ENCODE measurements around the gene HOXA5.

The HOXA5 gene

GRCh38 chr7:27160546-27161213 is 17.2 kb upstream of the HOXA5 start:
- H3K27ac ChIP-seq (ENCODE audit: poor library complexity, severe bottlenecking), result peak overlapping the region; percentile 93
- H3K36me3 ChIP-seq (ENCODE audit: low read depth), result peaks cover 18% of the 10 kb centered on the region
- no peaks in the 10 kb centered on the region for H3K9me3 ChIP-seq (ENCODE audit: severe bottlenecking)
- ATAC-seq (ENCODE audit: low read depth), result peak; percentile 11
- peak; percentile 98 for TF ChIP-seq CTCF (IDR thresholded peaks at IDR 0.05; ENCODE audit: poor library complexity, severe bottlenecking)
- H3K27me3 ChIP-seq (ENCODE audit: insufficient read depth, poor library complexity, severe bottlenecking), result no peaks in the 10 kb centered on the region
- H3K4me1 ChIP-seq (ENCODE audit: insufficient read depth, poor library complexity, severe bottlenecking), result peaks cover 4% of the 10 kb centered on the region
- peak overlapping the region; percentile 44 for H3K4me3 ChIP-seq (ENCODE audit: severe bottlenecking)
- peak; percentile 87 for DNase-seq (ENCODE audit: low spot score)

GRCh38 chr7:27160145-27160545 is 16.7 kb upstream of the HOXA5 start:
- TF ChIP-seq CTCF (IDR thresholded peaks at IDR 0.05; ENCODE audit: poor library complexity, severe bottlenecking), result no peak
- ATAC-seq (ENCODE audit: low read depth) (no peak; the same call in 2 of the 3 replicates), DNase-seq (ENCODE audit: low spot score) (peak; percentile 52)
- Histone ChIP-seq H3K27ac (ENCODE audit: poor library complexity, severe bottlenecking) (peak overlapping the region; percentile 93), H3K9me3 (ENCODE audit: severe bottlenecking) (no peaks in the 10 kb centered on the region), H3K27me3 (ENCODE audit: insufficient read depth, poor library complexity, severe bottlenecking) (no peaks in the 10 kb centered on the region), H3K4me1 (ENCODE audit: insufficient read depth, poor library complexity, severe bottlenecking) (peaks cover 4% of the 10 kb centered on the region), H3K36me3 (ENCODE audit: low read depth) (peaks cover 18% of the 10 kb centered on the region), H3K4me3 (ENCODE audit: severe bottlenecking) (peak overlapping the region; percentile 44)

- H3K27me3 ChIP-seq (ENCODE audit: insufficient read depth, poor library complexity, severe bottlenecking), result no peaks in the 10 kb centered on the region
- DNase-seq (ENCODE audit: low spot score), result peak; percentile 40
These were observed 16.0 kb upstream of the HOXA5 start for GRCh38 chr7:27159266-27160144.

DNA sequence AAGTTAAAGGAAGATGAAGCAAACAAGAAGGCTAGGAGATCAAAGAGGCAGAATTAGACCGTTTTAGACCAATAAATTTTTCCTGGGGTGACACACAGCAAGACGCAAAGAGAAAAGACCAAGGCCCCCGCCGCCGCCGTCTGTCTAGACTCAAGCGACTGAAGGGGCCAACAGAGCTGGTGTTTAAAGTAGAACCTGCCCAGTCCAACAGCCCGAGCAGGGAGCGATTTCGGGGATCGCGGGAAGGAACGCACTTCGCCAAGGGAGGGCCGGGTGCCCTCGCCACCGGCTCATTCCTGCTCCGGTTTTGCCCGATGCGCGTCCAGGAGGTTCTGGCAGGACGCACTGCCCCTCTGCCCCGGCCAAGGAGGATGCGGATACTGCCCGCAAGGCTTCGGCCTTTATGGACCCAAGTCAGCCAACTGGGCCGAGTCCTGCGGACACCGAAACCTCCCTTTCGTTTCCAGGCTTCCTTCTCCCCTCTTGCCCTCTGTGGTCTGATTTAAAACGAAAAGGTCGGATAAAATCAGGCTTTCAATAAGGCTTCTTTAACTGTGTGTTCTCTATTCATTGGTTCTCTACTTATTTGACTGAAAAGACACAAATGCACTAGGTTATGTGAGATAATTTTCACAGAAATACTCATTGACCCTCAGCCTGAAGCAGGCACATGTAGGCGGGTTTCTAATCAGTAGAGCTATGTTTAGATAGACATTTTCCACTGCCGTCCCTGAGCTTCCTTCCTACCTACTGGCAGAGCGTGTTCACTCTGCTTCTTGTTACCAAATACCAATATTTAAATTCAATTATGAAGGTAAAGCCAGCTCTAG is 15.2 kb upstream of the HOXA5 start:
- Histone ChIP-seq H3K27me3 (ENCODE audit: insufficient read depth, poor library complexity, severe bottlenecking) (no peaks in the 10 kb centered on the region), H3K9me3 (ENCODE audit: severe bottlenecking) (no peaks in the 10 kb centered on the region), H3K27ac (ENCODE audit: poor library complexity, severe bottlenecking) (no peak overlapping the region), H3K4me3 (ENCODE audit: severe bottlenecking) (no peak overlapping the region), H3K4me1 (ENCODE audit: insufficient read depth, poor library complexity, severe bottlenecking) (peaks cover 8% of the 10 kb centered on the region), H3K36me3 (ENCODE audit: low read depth) (peaks cover 13% of the 10 kb centered on the region)
- no peak for TF ChIP-seq CTCF (IDR thresholded peaks at IDR 0.05; ENCODE audit: poor library complexity, severe bottlenecking)
- DNase-seq (ENCODE audit: low spot score), result peak; percentile 59
- no peak for ATAC-seq (ENCODE audit: low read depth)

More at GRCh38 chr7:27159266-27160144, 16.0 kb upstream of the HOXA5 start:
- no peak for TF ChIP-seq CTCF (IDR thresholded peaks at IDR 0.05; ENCODE audit: poor library complexity, severe bottlenecking)
- ATAC-seq (ENCODE audit: low read depth), result no peak
- H3K4me1 ChIP-seq (ENCODE audit: insufficient read depth, poor library complexity, severe bottlenecking), result peaks cover 8% of the 10 kb centered on the region
- H3K27ac ChIP-seq (ENCODE audit: poor library complexity, severe bottlenecking), result peak overlapping the region; percentile 93
- peaks cover 18% of the 10 kb centered on the region for H3K36me3 ChIP-seq (ENCODE audit: low read depth)
- H3K9me3 ChIP-seq (ENCODE audit: severe bottlenecking), result no peaks in the 10 kb centered on the region
- peak overlapping the region; percentile 44 for H3K4me3 ChIP-seq (ENCODE audit: severe bottlenecking)
